NCI-H2081 (cell line): ENCODE data around the gene SNN.

Experiments used
- DNase-seq, 2 experiments: peaks; one replicate each; lab custom pipeline; 2025; lab: John Stamatoyannopoulos, UW

The SNN gene

GRCh38 chr16:11679941-11680911 is 12.0 kb downstream of the SNN start:
- no peak for DNase-seq

GRCh38 chr16:11681556-11681955 is 13.3 kb downstream of the SNN start:
- no peak for DNase-seq

GRCh38 chr16:11681976-11682654 is 13.9 kb downstream of the SNN start:
- DNase-seq, result no peak

GRCh38 chr16:11682655-11683096 is 14.4 kb downstream of the SNN start:
- no peak for DNase-seq

GRCh38 chr16:11683145-11683544 is 14.9 kb downstream of the SNN start:
- no peak for DNase-seq

- no peak for DNase-seq
Observed at GRCh38 chr16:11684231-11685025, 16.2 kb downstream of the SNN start.

GRCh38 chr16:11685844-11686618 is 17.8 kb downstream of the SNN start:
- no peak for DNase-seq

GRCh38 chr16:11686713-11687380 is 18.6 kb downstream of the SNN start:
- DNase-seq, result no peak

GRCh38 chr16:11687601-11688519 is 19.6 kb downstream of the SNN start:
- no peak for DNase-seq

- no peak for DNase-seq
Observed at GRCh38 chr16:11688520-11688886, 20.2 kb downstream of the SNN start.

- DNase-seq, result no peak
Observed at GRCh38 chr16:11689031-11689840, 21.0 kb downstream of the SNN start.

- no peak for DNase-seq
Observed at GRCh38 chr16:11691235-11691634, 23.0 kb downstream of the SNN start.

- no peak for DNase-seq
Observed at GRCh38 chr16:11691771-11692170, 23.5 kb downstream of the SNN start.

GRCh38 chr16:11692171-11692570 is 23.9 kb downstream of the SNN start:
- DNase-seq, result no peak

- no peak for DNase-seq
Observed at GRCh38 chr16:11692651-11693050, 24.4 kb downstream of the SNN start.

GRCh38 chr16:11696266-11697012 is 28.2 kb downstream of the SNN start:
- no peak for DNase-seq

- DNase-seq, result no peak
Observed at GRCh38 chr16:11697319-11697718, 29.1 kb downstream of the SNN start.

GRCh38 chr16:11698271-11698689 is 30.0 kb downstream of the SNN start:
- peak in 1 of 2 experiments; percentile 12 for DNase-seq
